Stimulated activated memory B cell treated with anti-CD40 and anti-IgM and Interleukin-4, amounts not matched to agents 10 μg/mL and 1 μg/mL and 100 μg/mL, for 72 hours (primary cell): ENCODE measurements around the gene TST.

Experiments
- ATAC-seq: fragments of 150-1000 bp; cut with Tn5 transposase; 2 replicates; pipeline ENCODE4 v1.10.0; 2021
- H3K27ac Mint-ChIP-seq: one replicate; pipeline ENCODE4 v1.8.0; 2022; ENCODE audit warnings: mild to moderate bottlenecking, mixed read lengths
- H3K27me3 Mint-ChIP-seq: one replicate; pipeline ENCODE4 v1.8.0; 2022; ENCODE audit warnings: mixed read lengths
- H3K36me3 Mint-ChIP-seq: one replicate; pipeline ENCODE4 v1.8.0; 2022; ENCODE audit warnings: mixed read lengths
- H3K4me1 Mint-ChIP-seq: one replicate; pipeline ENCODE4 v1.8.0; 2022; ENCODE audit warnings: mixed read lengths
- H3K4me3 Mint-ChIP-seq: one replicate; pipeline ENCODE4 v1.8.0; 2022; ENCODE audit warnings: mild to moderate bottlenecking, moderate library complexity, mixed read lengths
- H3K9me3 Mint-ChIP-seq: one replicate; pipeline ENCODE4 v1.8.0; 2022; ENCODE audit warnings: mixed read lengths

TST gene

GRCh38 chr22:37026325-37026724 lies 7.1 kb upstream of the TST start:
- H3K27ac Mint-ChIP-seq, result no peak overlapping the region

GRCh38 chr22:37025500-37026070 lies 6.3 kb upstream of the TST start:
- no peaks in the 10 kb centered on the region for H3K27me3 Mint-ChIP-seq
- H3K27ac Mint-ChIP-seq, result no peak overlapping the region
- ATAC-seq, result no peak
- peaks cover 15% of the 10 kb centered on the region for H3K4me1 Mint-ChIP-seq
- no peaks in the 10 kb centered on the region for H3K9me3 Mint-ChIP-seq
- peaks cover 8% of the 10 kb centered on the region for H3K36me3 Mint-ChIP-seq
- H3K4me3 Mint-ChIP-seq, result no peak overlapping the region

More at GRCh38 chr22:37026325-37026724, 7.1 kb upstream of the TST start:
- ATAC-seq, result no peak
- Mint-ChIP-seq H3K4me3 (no peak overlapping the region), H3K36me3 (peaks cover 8% of the 10 kb centered on the region), H3K27me3 (no peaks in the 10 kb centered on the region), H3K4me1 (peaks cover 14% of the 10 kb centered on the region), H3K9me3 (no peaks in the 10 kb centered on the region)

- Mint-ChIP-seq H3K9me3 (no peaks in the 10 kb centered on the region), H3K27me3 (no peaks in the 10 kb centered on the region), H3K36me3 (peaks cover 8% of the 10 kb centered on the region), H3K4me3 (no peak overlapping the region), H3K27ac (no peak overlapping the region), H3K4me1 (peaks cover 22% of the 10 kb centered on the region)
- no peak for ATAC-seq
Observed at GRCh38 chr22:37024339-37025157, 5.3 kb upstream of the TST start.

- no peak overlapping the region for H3K27ac Mint-ChIP-seq
Observed at GRCh38 chr22:37023743-37024338, 4.6 kb upstream of the TST start.

GRCh38 chr22:37022483-37023337 lies 3.5 kb upstream of the TST start:
- H3K27ac Mint-ChIP-seq, result no peak overlapping the region
- H3K4me1 Mint-ChIP-seq, result peaks cover 29% of the 10 kb centered on the region
- peaks cover 8% of the 10 kb centered on the region for H3K36me3 Mint-ChIP-seq
- ATAC-seq, result no peak
- no peaks in the 10 kb centered on the region for H3K27me3 Mint-ChIP-seq
- no peaks in the 10 kb centered on the region for H3K9me3 Mint-ChIP-seq
- H3K4me3 Mint-ChIP-seq, result no peak overlapping the region

More at GRCh38 chr22:37023743-37024338, 4.6 kb upstream of the TST start:
- H3K36me3 Mint-ChIP-seq, result peaks cover 8% of the 10 kb centered on the region
- H3K4me3 Mint-ChIP-seq, result no peak overlapping the region
- peaks cover 22% of the 10 kb centered on the region for H3K4me1 Mint-ChIP-seq
- no peaks in the 10 kb centered on the region for H3K27me3 Mint-ChIP-seq
- H3K9me3 Mint-ChIP-seq, result no peaks in the 10 kb centered on the region
- no peak for ATAC-seq

GRCh38 chr22:37021710-37022482 lies 2.6 kb upstream of the TST start:
- Mint-ChIP-seq H3K27ac (no peak overlapping the region), H3K9me3 (no peaks in the 10 kb centered on the region), H3K4me1 (peaks cover 29% of the 10 kb centered on the region), H3K36me3 (peaks cover 8% of the 10 kb centered on the region), H3K4me3 (peak overlapping the region; percentile 33), H3K27me3 (no peaks in the 10 kb centered on the region)
- no peak for ATAC-seq

GRCh38 chr22:37021041-37021440 lies 1.8 kb upstream of the TST start:
- Mint-ChIP-seq H3K4me1 (peaks cover 29% of the 10 kb centered on the region), H3K27me3 (no peaks in the 10 kb centered on the region), H3K4me3 (no peak overlapping the region), H3K36me3 (peaks cover 8% of the 10 kb centered on the region), H3K9me3 (no peaks in the 10 kb centered on the region), H3K27ac (no peak overlapping the region)
- no peak for ATAC-seq

- H3K4me1 Mint-ChIP-seq, result peaks cover 29% of the 10 kb centered on the region
- no peak for ATAC-seq
- H3K4me3 Mint-ChIP-seq, result peak overlapping the region; percentile 88
- peak overlapping the region; percentile 81 for H3K27ac Mint-ChIP-seq
- peaks cover 6% of the 10 kb centered on the region for H3K36me3 Mint-ChIP-seq
- no peaks in the 10 kb centered on the region for H3K27me3 Mint-ChIP-seq
- no peaks in the 10 kb centered on the region for H3K9me3 Mint-ChIP-seq
Observed at GRCh38 chr22:37020192-37020479, 889 bp upstream of the TST start.

GRCh38 chr22:37018815-37019308 lies 385 bp downstream of the TST start:
- no peaks in the 10 kb centered on the region for H3K36me3 Mint-ChIP-seq
- H3K27me3 Mint-ChIP-seq, result no peaks in the 10 kb centered on the region
- peak overlapping the region; percentile 49 for H3K27ac Mint-ChIP-seq
- ATAC-seq, result peak; percentile 46
- no peaks in the 10 kb centered on the region for H3K9me3 Mint-ChIP-seq
- peaks cover 24% of the 10 kb centered on the region for H3K4me1 Mint-ChIP-seq
- H3K4me3 Mint-ChIP-seq, result peak overlapping the region; percentile 77

- Mint-ChIP-seq H3K27ac (peak overlapping the region; percentile 49), H3K9me3 (no peaks in the 10 kb centered on the region), H3K27me3 (no peaks in the 10 kb centered on the region), H3K4me3 (peak overlapping the region; percentile 77), H3K4me1 (peaks cover 24% of the 10 kb centered on the region), H3K36me3 (no peaks in the 10 kb centered on the region)
- no peak for ATAC-seq
Observed at GRCh38 chr22:37018086-37018814, 997 bp downstream of the TST start.

GRCh38 chr22:37017356-37017755 lies 1.9 kb downstream of the TST start:
- peaks cover 24% of the 10 kb centered on the region for H3K4me1 Mint-ChIP-seq
- H3K9me3 Mint-ChIP-seq, result no peaks in the 10 kb centered on the region
- ATAC-seq, result no peak
- no peaks in the 10 kb centered on the region for H3K27me3 Mint-ChIP-seq
- H3K36me3 Mint-ChIP-seq, result no peaks in the 10 kb centered on the region
- H3K4me3 Mint-ChIP-seq, result no peak overlapping the region
- H3K27ac Mint-ChIP-seq, result no peak overlapping the region

- H3K4me3 Mint-ChIP-seq, result no peak overlapping the region
- peaks cover 16% of the 10 kb centered on the region for H3K4me1 Mint-ChIP-seq
- no peaks in the 10 kb centered on the region for H3K9me3 Mint-ChIP-seq
- ATAC-seq, result no peak
- H3K27me3 Mint-ChIP-seq, result no peaks in the 10 kb centered on the region
- H3K27ac Mint-ChIP-seq, result no peak overlapping the region
- no peaks in the 10 kb centered on the region for H3K36me3 Mint-ChIP-seq
Observed at GRCh38 chr22:37016134-37016910, 2.9 kb downstream of the TST start.

GRCh38 chr22:37015587-37015878 lies 3.7 kb downstream of the TST start:
- peaks cover 14% of the 10 kb centered on the region for H3K4me1 Mint-ChIP-seq
- H3K4me3 Mint-ChIP-seq, result no peak overlapping the region
- H3K27me3 Mint-ChIP-seq, result no peaks in the 10 kb centered on the region
- no peaks in the 10 kb centered on the region for H3K9me3 Mint-ChIP-seq
- no peak for ATAC-seq
- no peak overlapping the region for H3K27ac Mint-ChIP-seq
- H3K36me3 Mint-ChIP-seq, result no peaks in the 10 kb centered on the region
